ENCODE results near the gene FLRT2.

GRCh38 chr14:85634205-85634604, 104.3 kb downstream of the FLRT2 start:
- TF ChIP-seq TAF1 (IDR thresholded peaks at IDR 0.05; ENCODE audit: low read depth, low read length) = no peak
- TF ChIP-seq POLR2A (IDR thresholded peaks at IDR 0.05; ENCODE audit: low read depth, low read length) = no peak
- no peak for TF ChIP-seq POU2F2 (IDR thresholded peaks at IDR 0.05; ENCODE audit: low read depth, low read length)
- TF ChIP-seq POLR2AphosphoS5 (IDR thresholded peaks at IDR 0.05; ENCODE audit: low read depth, low read length) = no peak
- no peak for TF ChIP-seq SPI1 (IDR thresholded peaks at IDR 0.05; ENCODE audit: low read depth, low read length)
- no peak for TF ChIP-seq PAX5 (IDR thresholded peaks at IDR 0.05; ENCODE audit: insufficient read depth, low read length, severe bottlenecking)

Data from GM12891 (cell line).